ENCODE data around the gene GSTM2.

GRCh38 chr1:109687641-109688499 lies 20.0 kb downstream of the GSTM2 start, which contains the start of gene GSTM1:
- TF ChIP-seq CTCF (IDR thresholded peaks at IDR 0.05 in 2 of 3, conservative IDR thresholded peaks at IDR 0.05 in 1 of 3; ENCODE audit: borderline replicate concordance in 1 of 3, insufficient read depth in 1 of 3, low read depth in 2 of 3, low read length in 2 of 3): no peak
- no peak for TF ChIP-seq JUND (IDR thresholded peaks at IDR 0.05)
- no peak for TF ChIP-seq POLR2A (IDR thresholded peaks at IDR 0.05; ENCODE audit: borderline replicate concordance, extremely low read depth, insufficient read depth, insufficient read length)
